Measurements from ENCODE around the gene NRXN2.

DNA sequence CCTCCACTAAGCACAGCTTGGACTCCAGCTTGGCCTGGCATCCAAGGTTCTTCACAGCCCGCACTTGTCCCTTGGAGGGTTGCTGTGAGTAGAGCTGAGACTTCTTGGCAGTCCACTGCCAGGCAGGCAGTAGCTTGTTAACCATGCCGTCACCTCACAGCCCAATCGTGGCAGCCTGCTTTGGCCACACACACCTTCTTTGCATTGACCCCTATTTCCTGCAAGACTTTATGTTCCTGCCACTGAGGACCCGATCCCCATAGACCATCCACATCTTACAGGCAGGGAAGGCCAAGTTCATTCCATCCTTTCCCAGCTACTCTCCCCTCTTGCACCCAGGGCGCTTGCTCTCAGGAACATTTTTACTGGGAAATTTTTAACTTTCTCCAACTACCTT, 39.3 kb upstream of the NRXN2 start:
- TF ChIP-seq EZH2phosphoT487 (IDR thresholded peaks at IDR 0.05; ENCODE audit: insufficient read depth, low read depth) (no peak), EZH2 (IDR thresholded peaks at IDR 0.05; ENCODE audit: insufficient read depth, poor library complexity, severe bottlenecking) (no peak)

All from GM23248 (cell line).